Activated T-helper 9 cell treated with anti-CD3 and anti-CD28 coated beads, Interleukin-2, amount 50 U/mL, for 16 hours (primary cell): ENCODE measurements around the gene RENBP.

ENCODE experiments used
- DNase-seq: peaks from one replicate; pipeline ENCODE4 v3.0.0-alpha.2; 2020; ENCODE audit warnings: low read depth

The RENBP gene

DNA sequence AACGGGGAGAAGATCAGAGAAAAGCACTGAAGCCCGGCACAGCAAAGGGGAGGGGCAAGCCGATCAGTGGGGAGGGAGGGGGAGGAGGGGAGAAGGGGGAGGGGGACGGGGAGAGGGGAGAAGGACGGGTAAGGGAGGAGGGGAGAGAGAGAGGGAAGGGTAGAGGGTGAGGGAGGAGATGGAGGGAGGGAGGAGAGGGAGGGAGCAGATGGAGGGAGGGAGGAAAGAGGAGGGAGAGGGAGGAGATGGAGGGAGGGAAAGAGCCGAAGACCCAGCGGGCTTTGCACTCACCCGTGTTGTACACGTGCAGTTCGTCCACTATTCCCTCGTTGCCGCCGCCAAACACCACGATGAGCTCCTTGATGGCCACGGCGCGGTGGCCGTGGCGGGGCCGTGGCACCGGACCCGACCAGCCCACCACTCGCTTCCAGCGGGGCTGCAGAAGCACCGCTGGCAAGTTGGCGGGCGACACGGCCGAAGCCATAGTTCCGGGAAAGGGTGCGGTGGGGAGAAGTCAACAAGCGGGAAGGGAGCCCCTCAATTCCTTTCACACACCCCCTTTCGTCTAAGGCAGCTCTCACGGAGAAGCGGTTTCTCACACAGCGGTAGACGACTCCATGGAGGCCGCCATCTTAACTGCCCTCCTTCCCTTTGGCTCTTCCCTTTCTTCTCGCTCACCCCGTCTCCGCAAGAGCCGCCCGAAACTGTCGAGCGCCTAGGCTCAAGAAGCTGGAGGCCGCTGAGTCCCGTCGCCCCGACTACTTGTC, 26.1 kb upstream of the RENBP start:
- no peak for DNase-seq

- DNase-seq, result no peak
These were observed 25.5 kb upstream of the RENBP start for GRCh38 chrX:153969904-153970356.

- DNase-seq, result no peak
These were observed 24.9 kb upstream of the RENBP start for GRCh38 chrX:153969125-153969903.

GRCh38 chrX:153968754-153969124, 24.3 kb upstream of the RENBP start:
- no peak for DNase-seq

DNA sequence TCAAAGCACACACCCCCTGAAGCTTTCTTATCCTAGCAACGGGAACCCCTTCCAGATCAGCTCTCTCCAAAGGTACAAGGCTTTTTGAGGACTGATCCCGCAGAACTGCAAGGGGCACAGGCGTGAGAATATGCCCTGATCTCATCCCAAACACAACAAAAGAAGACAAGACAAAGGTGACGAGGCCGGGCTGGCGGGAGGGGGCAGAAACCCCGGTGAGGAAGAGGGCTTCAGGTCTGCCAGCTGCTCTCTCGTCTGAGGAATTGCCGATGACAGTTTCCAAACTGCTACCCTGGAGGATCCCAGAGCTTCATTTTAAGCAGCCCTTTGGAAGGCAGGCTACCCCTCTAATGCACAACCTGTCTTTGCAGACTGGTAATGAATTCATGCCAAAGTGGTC, 23.8 kb upstream of the RENBP start:
- DNase-seq, result no peak

DNA sequence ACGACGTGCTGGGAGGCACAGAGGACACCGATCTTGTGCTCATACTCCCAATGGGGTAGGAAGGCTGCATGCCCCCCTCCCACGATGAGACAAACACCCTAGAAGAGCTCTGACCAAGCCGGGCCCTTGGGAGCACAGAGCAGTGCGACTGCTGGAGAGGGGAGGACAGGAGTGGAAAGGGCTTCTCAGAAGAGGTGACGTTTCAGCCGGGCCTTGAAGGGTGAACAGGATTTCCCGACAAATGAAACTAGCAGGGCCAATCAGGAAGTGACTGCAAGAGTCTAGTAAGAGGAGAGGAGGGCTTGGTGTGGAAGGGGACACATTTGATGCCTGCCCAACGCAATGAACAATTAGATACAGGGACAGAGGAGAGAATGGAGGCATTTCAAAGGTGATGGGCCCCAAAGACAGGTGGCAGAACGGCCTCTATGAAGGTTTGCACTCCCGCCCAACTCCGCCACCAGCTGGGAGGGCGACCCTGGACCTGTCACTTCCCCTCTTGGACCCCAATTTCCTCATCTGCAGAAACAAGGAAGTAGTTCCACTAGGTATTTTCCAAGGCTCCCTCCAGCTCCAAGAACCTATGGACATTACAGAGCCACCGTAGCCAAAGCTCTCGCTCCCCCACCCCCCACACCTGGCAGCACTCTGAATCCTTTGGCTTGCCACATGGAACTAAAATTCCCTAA, 23.2 kb upstream of the RENBP start:
- no peak for DNase-seq

GRCh38 chrX:153966841-153967535, 22.5 kb upstream of the RENBP start:
- no peak for DNase-seq

DNA sequence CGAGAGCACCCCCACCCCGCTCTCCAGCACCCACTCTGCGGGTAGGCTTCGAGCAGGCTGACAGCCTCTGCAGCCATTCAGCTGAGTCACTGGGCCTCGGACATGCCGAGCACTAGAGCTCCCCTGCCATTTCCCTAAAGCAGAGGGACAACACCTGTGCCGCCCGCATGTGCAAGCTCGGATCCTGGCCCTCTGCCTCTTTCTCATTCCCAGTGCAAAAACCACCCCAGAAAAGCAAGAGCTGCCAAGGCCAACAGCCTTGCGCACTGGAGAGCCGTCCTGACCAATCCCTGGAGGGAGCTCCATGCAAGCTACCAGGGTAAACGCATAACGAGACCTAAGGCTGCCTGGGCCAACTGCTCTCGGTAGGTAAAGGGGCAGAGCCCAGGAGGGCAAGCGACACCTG, 21.8 kb upstream of the RENBP start:
- no peak for DNase-seq

GRCh38 chrX:153965406-153965805, 21.0 kb upstream of the RENBP start:
- no peak for DNase-seq

DNA sequence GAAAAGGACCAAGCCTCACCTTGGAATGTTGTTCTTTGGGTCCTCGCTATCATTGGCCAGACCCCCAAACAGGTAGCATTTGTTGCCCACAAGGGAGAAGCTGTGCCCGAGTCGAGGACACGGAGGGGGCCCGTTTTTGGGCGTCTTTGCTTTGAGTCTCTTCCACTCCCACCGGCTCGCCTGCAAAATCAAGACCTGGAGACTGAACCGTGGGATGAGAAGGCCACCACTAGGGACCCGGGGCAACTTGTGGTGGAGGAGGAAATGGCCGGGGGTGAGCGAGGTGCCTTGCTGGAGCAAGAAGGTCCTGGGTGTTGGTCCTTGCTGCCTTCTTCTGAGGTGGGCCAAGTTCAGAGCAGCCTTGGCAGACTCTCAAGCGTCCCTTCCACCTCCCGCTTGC, 19.7 kb upstream of the RENBP start:
- no peak for DNase-seq

DNA sequence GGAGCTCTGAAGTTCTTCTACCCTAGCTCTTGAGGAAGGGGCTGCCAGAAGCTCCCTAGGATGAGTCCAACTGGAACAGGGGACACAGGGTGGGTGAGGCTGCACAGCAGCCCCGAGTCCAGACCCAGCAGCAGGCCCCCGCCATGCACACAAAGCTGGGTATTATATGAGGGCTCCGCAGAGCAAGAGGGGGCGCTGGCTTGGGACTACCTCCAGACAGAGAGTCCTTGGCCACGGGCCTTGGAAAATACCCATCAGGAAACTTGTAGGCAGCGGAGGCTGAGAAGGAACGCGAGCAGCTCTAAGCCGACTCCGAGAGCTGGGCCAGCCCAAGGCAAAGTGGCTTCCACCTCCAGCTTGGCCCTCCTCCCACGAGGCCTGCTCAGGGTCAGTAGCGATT, 19.1 kb upstream of the RENBP start:
- DNase-seq, result no peak

DNA sequence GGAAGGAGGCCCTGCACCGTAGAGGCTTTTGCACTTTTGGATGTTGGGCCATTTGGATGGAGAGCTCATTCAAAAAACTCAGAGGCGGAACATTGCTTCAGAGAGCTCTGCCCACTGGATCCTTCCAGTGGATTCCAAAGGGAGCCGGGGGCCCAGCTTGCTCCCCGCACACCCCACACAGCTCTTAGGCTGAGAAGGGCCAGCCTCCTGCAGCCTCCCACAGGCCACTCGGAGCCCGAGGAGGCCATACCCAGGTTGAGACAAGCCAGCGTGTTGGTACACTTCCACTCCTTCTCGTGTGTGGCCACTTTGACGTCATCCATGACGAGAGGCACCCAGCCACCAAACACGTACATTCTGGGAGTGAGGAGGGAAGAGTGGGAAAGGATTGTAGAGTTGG, 16.8 kb upstream of the RENBP start:
- no peak for DNase-seq

- no peak for DNase-seq
These were observed 16.3 kb upstream of the RENBP start for GRCh38 chrX:153960786-153961185.

DNA sequence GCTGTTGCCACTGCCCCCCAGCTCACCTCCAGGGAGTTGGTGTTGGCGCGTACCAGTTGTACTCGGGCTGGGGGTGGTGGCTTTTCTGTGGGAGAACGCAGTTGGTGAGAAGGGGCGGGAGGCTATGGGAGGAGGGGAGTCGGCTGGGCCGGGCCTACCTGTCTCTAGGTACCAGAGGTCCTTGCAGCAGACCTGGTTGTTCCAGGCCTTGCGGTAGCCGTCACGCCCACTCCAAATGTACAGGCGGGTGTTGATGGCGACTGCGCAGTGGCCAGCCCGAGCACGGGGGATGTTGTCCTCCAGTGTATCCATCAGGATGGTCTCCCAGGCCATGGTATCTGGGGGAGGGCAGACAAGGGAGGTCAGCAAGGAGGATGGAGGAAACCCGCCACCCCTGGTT, 15.6 kb upstream of the RENBP start:
- DNase-seq, result no peak

DNA sequence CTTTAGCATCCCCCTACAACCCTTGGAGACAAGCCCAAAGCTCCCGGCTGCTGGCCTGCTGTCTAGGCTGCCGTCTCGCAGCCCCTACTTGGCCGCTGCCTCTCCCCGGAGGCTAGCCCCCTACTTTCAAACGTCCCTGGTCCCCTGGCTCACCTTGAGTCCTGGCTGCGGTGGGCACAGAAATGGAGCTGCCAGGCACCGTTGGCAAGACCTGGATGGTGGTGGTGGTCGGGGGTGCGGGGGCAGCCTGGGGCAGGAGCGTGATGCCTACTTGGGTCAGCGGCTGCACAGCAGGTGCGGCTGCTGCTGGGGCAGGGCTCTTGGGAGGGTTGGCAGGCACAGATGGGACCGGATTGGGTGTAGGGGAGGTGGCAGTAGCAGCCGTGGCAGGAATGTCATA, 15.2 kb upstream of the RENBP start:
- DNase-seq, result no peak

DNA sequence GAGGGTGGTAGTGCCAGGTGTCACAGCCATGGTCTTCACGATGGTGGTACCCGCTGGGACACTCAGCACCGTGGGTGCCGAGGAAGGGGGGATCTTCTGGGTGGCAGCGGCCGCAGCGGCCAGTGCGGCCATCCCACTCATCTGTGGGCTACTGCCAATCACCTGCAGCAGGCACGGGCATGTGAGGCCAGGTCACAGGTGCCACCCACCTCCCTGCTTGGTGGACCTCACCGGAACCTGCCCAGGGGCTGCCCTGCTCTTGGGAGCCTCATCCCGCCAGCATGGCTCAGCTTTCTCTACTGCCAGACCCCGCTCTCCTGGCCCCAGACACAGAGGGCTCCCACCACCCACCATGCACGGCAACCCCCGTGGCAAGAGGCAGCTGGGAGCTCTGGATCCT, 14.2 kb upstream of the RENBP start:
- no peak for DNase-seq

GRCh38 chrX:153957224-153957623, 12.8 kb upstream of the RENBP start:
- no peak for DNase-seq

GRCh38 chrX:153956044-153956907, 11.8 kb upstream of the RENBP start:
- DNase-seq, result no peak

GRCh38 chrX:153955228-153955732, 10.8 kb upstream of the RENBP start:
- DNase-seq, result no peak

DNA sequence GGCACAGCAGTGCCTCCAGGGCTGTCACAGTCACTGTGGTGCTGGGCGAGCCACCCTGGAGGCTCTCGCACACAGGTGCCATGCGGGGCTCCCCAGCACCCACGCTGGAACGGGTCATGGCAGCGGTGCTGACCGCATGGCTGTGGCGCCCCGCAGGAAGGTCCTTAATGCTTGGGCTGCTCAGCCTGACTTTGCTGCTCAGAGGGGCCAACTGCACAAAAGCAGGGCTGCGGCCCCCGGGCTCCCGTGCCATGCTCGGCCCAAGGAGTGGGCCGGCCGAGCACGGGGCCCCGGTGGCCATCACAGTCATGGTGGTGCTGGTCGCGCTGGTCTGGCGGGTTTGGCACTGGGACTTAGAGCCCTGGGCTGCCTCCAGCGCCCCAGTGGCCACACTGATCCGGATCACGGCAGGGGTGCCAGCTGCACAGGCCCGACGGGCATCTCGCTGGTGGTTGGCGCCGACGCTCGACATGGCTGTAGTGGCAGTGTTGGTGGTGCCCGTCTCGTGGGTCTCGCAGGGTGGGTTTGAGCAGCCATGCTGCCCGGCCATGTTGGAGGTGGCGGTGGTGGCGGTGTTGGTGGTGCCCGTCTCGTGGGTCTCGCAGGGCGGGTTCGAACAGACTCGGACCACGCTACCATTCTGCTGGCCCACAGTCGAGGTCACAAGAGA, 10.2 kb upstream of the RENBP start:
- DNase-seq, result no peak
